H1 (cell line): Measurements from ENCODE around the gene MYRIP. TPM values are rescaled to one million over a fixed set of nuclear protein-coding genes. Genes with fewer than 3 reads are reported as not detected.

Source experiments
- TAF7 ChIP-seq: optimal IDR thresholded peaks from 2 replicates; pipeline ENCODE3; 2011; ENCODE audit warnings: low read depth, mild to moderate bottlenecking, inconsistent platforms, low read length, moderate library complexity, borderline replicate concordance
- polyA plus RNA-seq, 7 experiments: library from polyadenylated mRNA; depleted of rRNA in 3 of 7; stranded (reverse) in 5 of 7; unstranded in 2 of 7; fragments of >200 nt in 5 of 7; fragments of 200-250 nt in 2 of 7; gene quantifications; 1 replicate in 5 of 7; 2 replicates in 1 of 7; 4 replicates in 1 of 7; pipeline versions ENCODE4 v1.2.1 to v1.2.3, GENCODE V29; 2011 to 2013; ENCODE audit warnings: missing spikeins in 2 of 7, mixed read lengths in 2 of 7
- total RNA-seq: library from RNA; stranded (reverse); fragmentation: NEBNext Ultra II Directional; extraction: Animal tissue kit (Norgen Biotek cat#: 25700); gene quantifications from 2 replicates; pipeline ENCODE4 v1.2.1, GENCODE V29; 2021
- TF ChIP-seq, protein P1 (sequence below): IDR thresholded peaks from 2 replicates; pipeline ENCODE4 v1.6.1; 2011; ENCODE audit warnings: low read depth, mild to moderate bottlenecking, low read length; ENCODE audit not compliant: insufficient read depth

Gene MYRIP
- total and polyA plus RNA-seq, 2 of the 8 experiments (the other 6 are each of a cell fraction or from before 2014, with no cell fraction given) = 0.54 to 4.3 TPM

- TF ChIP-seq, protein P1, sequence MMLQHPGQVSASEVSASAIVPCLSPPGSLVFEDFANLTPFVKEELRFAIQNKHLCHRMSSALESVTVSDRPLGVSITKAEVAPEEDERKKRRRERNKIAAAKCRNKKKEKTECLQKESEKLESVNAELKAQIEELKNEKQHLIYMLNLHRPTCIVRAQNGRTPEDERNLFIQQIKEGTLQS = no peak
- TF ChIP-seq TAF7 = no peak
Observed at GRCh38 chr3:40129981-40130380, 320.6 kb downstream of the MYRIP start (continued).
